Right lobe of liver (tissue), 4 donors: ENCODE results near the gene PFKP.

Experiments
- CTCF ChIP-seq, 4 donors: fragments of 200-600 bp in 3 of 4; fragments of 450-650 bp in 1 of 4; IDR thresholded peaks; one replicate each; pipeline versions ENCODE4 v1.5.1 to v1.8.0; 2016 to 2022; ENCODE audit warnings: antibody characterized with exemption in 4 of 4, mild to moderate bottlenecking in 2 of 4
- POLR2A ChIP-seq: fragments of 450-650 bp; IDR thresholded peaks from one replicate; pipeline ENCODE4 v1.6.1; 2017; ENCODE audit warnings: antibody characterized with exemption, mild to moderate bottlenecking
- donor health status: DM: no; HTN: no; CAD: no.
- donor health status: DM: no; HTN: no; CAD: no.
- donor health status: DM: no; HTN: yes; CAD: no.

GRCh38 chr10:3020311-3020710 is 47.0 kb upstream of the PFKP start:
- TF ChIP-seq CTCF (IDR thresholded peaks at IDR 0.05) (no peak), POLR2A (no peak)
